ENCODE results near the gene RAP1GAP2. TPM values are rescaled to one million over a fixed set of nuclear protein-coding genes. Genes with fewer than 3 reads are reported as not detected.

Gene RAP1GAP2
- total and polyA plus RNA-seq, 2 of the 8 experiments (the other 6 are each of a cell fraction or from before 2014, with no cell fraction given): 24.0 to 63.8 TPM

DNA sequence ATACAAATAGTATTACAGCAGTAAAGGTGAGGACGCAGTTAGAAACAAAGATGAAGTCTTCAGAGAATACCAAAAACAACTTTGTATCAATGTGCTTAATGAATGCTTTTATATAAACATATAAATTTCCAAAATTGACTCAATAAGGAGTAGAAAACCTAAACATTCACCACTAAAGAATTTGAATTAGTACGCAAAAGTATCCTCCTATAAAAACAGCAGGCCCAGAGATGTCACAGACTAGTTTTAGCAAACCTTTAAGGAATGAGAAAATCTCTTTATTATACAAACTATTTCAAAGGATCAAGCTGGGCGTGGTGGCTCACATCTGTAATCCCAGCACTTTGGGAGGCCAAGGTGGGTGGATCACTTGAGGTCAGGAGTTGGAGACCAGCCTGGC is 180.9 kb downstream of the RAP1GAP2 start (continued):
- TF ChIP-seq, protein P1, sequence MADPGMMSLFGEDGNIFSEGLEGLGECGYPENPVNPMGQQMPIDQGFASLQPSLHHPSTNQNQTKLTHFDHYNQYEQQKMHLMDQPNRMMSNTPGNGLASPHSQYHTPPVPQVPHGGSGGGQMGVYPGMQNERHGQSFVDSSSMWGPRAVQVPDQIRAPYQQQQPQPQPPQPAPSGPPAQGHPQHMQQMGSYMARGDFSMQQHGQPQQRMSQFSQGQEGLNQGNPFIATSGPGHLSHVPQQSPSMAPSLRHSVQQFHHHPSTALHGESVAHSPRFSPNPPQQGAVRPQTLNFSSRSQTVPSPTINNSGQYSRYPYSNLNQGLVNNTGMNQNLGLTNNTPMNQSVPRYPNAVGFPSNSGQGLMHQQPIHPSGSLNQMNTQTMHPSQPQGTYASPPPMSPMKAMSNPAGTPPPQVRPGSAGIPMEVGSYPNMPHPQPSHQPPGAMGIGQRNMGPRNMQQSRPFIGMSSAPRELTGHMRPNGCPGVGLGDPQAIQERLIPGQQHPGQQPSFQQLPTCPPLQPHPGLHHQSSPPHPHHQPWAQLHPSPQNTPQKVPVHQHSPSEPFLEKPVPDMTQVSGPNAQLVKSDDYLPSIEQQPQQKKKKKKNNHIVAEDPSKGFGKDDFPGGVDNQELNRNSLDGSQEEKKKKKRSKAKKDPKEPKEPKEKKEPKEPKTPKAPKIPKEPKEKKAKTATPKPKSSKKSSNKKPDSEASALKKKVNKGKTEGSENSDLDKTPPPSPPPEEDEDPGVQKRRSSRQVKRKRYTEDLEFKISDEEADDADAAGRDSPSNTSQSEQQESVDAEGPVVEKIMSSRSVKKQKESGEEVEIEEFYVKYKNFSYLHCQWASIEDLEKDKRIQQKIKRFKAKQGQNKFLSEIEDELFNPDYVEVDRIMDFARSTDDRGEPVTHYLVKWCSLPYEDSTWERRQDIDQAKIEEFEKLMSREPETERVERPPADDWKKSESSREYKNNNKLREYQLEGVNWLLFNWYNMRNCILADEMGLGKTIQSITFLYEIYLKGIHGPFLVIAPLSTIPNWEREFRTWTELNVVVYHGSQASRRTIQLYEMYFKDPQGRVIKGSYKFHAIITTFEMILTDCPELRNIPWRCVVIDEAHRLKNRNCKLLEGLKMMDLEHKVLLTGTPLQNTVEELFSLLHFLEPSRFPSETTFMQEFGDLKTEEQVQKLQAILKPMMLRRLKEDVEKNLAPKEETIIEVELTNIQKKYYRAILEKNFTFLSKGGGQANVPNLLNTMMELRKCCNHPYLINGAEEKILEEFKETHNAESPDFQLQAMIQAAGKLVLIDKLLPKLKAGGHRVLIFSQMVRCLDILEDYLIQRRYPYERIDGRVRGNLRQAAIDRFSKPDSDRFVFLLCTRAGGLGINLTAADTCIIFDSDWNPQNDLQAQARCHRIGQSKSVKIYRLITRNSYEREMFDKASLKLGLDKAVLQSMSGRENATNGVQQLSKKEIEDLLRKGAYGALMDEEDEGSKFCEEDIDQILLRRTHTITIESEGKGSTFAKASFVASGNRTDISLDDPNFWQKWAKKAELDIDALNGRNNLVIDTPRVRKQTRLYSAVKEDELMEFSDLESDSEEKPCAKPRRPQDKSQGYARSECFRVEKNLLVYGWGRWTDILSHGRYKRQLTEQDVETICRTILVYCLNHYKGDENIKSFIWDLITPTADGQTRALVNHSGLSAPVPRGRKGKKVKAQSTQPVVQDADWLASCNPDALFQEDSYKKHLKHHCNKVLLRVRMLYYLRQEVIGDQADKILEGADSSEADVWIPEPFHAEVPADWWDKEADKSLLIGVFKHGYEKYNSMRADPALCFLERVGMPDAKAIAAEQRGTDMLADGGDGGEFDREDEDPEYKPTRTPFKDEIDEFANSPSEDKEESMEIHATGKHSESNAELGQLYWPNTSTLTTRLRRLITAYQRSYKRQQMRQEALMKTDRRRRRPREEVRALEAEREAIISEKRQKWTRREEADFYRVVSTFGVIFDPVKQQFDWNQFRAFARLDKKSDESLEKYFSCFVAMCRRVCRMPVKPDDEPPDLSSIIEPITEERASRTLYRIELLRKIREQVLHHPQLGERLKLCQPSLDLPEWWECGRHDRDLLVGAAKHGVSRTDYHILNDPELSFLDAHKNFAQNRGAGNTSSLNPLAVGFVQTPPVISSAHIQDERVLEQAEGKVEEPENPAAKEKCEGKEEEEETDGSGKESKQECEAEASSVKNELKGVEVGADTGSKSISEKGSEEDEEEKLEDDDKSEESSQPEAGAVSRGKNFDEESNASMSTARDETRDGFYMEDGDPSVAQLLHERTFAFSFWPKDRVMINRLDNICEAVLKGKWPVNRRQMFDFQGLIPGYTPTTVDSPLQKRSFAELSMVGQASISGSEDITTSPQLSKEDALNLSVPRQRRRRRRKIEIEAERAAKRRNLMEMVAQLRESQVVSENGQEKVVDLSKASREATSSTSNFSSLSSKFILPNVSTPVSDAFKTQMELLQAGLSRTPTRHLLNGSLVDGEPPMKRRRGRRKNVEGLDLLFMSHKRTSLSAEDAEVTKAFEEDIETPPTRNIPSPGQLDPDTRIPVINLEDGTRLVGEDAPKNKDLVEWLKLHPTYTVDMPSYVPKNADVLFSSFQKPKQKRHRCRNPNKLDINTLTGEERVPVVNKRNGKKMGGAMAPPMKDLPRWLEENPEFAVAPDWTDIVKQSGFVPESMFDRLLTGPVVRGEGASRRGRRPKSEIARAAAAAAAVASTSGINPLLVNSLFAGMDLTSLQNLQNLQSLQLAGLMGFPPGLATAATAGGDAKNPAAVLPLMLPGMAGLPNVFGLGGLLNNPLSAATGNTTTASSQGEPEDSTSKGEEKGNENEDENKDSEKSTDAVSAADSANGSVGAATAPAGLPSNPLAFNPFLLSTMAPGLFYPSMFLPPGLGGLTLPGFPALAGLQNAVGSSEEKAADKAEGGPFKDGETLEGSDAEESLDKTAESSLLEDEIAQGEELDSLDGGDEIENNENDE (IDR thresholded peaks at IDR 0.05; ENCODE audit: insufficient replicate concordance, low read length): no peak
